GM10266 (cell line): ENCODE results near the gene TMEM132D.

Source experiments
- DNase-seq: peaks from one replicate; pipeline ENCODE4 v3.0.0; 2012; ENCODE audit errors: extremely low spot score
- TF ChIP-seq, protein P1 (sequence below): IDR thresholded peaks from 2 replicates; pipeline ENCODE4 v1.5.1; 2012; ENCODE audit warnings: mild to moderate bottlenecking, low read depth; ENCODE audit not compliant: control insufficient read depth, insufficient read depth; ENCODE audit errors: missing control alignments

Gene TMEM132D

DNA sequence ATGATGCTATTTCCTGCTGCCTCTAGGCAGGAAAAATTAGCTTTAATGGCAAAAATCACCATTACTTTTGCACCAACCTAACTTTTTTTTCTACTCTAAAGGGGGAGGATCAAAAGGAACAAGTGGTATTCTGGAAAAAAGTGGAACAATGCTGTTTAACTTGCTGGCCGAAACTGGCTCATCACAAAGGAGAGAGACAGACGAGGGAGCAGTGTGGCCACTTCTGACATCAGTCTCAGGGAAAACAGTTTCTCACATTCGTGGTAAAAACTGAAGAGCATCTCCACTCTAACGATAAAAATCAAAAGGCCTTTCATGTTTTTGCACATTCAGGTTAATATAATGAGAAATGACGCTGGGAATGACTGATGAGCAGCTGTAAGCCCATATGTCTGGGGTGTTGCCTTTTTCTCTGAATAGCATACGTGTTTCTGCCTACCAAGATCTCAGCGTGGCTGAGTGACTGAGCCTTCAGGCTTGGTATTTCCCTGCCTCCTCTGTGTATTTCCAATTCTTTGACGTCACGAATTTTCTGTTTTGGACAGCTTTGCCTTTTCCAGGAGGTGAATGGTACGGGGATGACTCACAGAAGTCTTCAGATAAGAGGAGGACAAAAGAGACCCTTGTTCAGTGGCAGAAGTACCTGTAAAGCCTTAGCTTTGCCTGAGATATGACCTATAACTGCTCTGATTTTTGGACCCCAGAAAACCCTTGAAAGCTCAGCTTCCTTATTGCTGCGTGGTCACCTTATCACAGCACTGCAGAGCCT, 691.8 kb downstream of the TMEM132D start:
- DNase-seq = no peak
- TF ChIP-seq, protein P1, sequence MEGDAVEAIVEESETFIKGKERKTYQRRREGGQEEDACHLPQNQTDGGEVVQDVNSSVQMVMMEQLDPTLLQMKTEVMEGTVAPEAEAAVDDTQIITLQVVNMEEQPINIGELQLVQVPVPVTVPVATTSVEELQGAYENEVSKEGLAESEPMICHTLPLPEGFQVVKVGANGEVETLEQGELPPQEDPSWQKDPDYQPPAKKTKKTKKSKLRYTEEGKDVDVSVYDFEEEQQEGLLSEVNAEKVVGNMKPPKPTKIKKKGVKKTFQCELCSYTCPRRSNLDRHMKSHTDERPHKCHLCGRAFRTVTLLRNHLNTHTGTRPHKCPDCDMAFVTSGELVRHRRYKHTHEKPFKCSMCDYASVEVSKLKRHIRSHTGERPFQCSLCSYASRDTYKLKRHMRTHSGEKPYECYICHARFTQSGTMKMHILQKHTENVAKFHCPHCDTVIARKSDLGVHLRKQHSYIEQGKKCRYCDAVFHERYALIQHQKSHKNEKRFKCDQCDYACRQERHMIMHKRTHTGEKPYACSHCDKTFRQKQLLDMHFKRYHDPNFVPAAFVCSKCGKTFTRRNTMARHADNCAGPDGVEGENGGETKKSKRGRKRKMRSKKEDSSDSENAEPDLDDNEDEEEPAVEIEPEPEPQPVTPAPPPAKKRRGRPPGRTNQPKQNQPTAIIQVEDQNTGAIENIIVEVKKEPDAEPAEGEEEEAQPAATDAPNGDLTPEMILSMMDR = no peak

DNA sequence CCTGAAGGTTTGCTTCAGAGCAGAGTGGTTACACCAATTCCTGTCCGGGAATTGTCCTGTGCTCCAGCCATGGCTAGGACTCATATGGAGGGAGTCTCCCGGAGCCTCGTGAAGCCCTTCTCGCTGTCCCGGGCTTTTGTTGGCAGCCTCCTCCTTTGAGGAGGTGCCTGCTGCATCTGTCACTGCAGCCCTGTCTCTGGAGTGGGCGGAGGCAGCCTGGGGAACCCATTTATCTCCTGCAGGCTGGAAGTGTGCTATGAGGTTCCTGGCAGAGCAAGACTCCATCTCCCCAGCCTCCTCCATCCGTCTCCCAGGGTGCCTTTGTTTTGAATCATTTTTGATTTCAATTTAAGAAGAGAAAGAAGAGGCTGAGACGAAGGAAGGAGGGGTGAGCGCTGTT, 695.3 kb downstream of the TMEM132D start:
- DNase-seq = no peak
- TF ChIP-seq, protein P1 = no peak

GRCh38 chr12:129207084-129207483, 696.7 kb downstream of the TMEM132D start:
- no peak for DNase-seq
- TF ChIP-seq, protein P1 = no peak

DNA sequence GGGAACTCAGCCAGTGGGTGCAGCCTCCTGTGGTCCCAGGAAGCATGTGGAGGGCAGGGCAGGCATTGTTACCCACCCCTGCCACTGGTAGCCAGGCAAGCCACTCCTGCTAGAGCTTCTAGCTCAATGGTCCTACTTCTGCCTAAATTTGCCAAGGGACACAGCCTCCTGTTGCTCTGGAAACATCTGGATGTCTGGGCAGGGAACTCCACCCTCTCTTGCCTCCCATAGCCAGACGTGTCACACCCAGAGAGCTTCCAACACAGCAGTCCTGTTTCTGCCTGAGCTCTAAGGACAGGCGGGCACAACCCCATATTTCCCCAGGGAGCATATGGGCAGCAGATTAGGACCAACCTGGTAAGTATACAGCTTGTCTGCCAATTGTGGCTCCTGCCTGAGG, 700.4 kb downstream of the TMEM132D start:
- TF ChIP-seq, protein P1 = no peak
- no peak for DNase-seq

DNA sequence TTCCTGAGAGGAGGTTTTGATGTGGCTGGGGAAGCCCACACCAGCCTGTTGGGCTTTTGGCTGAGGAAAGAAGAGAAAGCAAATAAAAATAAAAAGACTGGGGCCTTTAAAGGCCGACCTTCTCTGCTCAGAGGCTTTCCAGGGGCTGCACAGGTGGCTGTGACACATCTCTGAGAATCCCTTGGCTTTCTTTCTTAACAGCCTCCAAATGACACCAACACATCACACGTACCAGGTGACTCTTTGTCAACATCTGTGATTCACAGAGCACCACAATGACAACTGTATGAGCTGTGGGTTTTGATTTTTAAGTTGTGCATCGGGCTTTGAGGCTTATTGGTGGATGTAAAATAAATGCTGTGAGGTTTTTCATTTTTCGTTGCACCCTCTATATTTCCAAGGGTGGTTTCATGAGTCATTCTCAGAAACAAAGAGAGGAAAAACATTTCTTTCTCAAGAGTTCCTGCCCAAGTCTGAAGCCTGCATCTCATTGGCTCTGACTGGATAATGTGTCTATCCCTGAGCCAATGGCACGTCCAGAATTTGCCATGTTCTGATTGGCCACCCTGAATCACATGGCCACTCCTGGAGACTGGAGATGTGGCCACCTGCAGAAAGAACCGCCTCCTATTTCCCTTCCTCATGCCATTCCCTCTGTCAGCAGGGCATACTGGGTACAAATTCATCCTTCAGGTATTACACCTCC, 701.6 kb downstream of the TMEM132D start:
- TF ChIP-seq, protein P1 = no peak
- no peak for DNase-seq

- no peak for DNase-seq
- TF ChIP-seq, protein P1 = no peak
Observed at GRCh38 chr12:129201029-129201428, 702.8 kb downstream of the TMEM132D start.

DNA sequence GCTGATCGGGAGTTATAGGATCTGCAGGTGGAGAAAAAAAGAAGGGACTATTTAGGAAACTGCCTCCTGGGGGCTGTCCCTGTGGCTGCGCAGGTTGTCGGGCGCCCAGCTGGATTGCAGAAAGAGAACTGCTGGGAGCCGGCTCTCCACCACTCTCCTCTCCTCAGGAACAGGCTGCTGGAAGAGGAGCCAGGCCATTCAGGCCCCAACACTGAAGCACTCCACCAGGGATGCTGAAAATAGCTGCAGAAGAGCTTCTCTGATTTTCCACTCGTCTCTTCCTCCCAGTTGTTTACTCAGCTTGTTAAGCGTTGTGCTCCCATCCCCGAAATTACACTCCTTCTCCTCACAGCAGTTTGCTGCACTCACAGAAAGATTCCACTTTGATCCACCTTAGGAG, 703.2 kb downstream of the TMEM132D start:
- DNase-seq = no peak

More for the DNA sequence above, 703.2 kb downstream of the TMEM132D start:
- TF ChIP-seq, protein P1 = no peak
